ENCODE data around the gene MTX1. TPM values are rescaled to one million over a fixed set of nuclear protein-coding genes. Genes with fewer than 3 reads are reported as not detected.
"Not testable (repeated sequence)": the region's sequence is repeated elsewhere in the genome, so short reads cannot be mapped to it uniquely, and the experiment has no call there.

The MTX1 gene
- total RNA-seq, 4 donors from 2014 or later, result 20.5 to 54.8 (median 40.8) TPM

DNA sequence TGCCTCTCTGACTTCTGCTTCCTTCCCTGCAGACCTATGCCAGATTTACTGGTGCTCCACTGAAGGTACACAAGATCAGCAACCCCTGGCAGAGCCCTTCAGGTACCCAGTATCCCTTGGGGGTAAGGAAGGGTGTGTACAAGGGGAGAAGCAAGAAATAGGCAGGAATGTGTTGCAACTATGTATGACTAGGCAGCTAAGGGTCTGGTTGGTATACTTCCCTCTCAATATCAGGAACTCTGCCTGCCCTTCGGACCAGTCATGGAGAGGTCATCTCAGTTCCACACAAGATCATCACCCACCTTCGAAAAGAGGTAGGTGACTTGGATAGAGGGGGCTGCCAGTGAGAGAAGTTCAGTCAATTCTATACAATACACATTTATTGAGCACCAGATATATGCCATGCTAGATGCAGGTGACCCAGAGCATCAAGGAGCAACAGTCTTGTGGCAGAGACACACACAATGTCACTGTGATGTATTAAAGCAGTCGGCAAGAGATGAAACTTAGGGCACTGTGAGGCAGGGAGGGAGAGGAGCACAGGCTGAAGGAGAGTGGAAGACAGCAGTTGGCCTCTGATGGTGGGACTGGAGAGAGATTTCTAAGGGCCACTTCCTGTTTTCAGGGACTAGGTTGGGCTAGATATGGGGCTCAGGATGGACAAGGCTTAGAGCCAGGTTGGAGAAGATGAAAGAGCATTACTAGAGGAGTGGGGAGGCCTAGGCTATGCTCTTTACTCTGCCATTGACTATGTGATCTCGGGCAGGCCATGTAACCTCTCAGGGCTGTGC is 2.0 kb downstream of the MTX1 start:
- no peak overlapping the region for H3K4me3 ChIP-seq (ENCODE audit: low read depth, poor library complexity, severe bottlenecking)

DNA sequence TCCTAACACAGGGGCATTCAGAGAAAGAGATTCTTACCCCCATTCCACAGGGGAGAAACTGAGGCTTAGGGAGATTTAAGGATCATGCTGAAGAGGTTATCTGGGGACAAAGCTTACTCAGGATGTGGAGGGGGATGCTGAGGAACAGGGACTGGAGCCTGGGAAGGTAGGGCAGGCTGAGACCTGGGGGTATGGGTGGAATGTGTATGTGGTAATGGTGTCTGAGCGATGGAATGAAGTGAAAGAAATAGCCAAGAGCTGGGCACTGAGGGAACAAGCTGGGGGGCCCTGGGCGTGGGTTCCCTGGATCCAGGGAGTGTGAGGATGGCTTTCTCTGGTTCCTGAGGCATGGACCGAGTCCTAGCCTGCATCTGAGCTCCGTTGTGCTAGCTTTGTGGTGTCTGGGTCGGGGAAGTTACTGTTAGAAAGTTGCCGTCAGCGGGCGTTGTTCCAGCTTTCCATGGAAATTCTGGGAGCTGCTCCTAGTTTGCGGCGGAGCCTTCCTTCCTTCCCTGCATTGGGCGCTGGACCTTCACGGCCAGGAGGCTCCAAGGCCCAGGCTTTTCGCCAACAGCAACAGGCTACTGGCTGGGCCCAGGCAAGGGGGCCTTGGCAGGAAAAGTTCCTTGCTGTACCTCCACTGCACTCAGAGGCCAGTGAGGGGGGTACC is 3.0 kb downstream of the MTX1 start:
- DNase-seq (ENCODE audit: low spot score in 2 of 2); intact Hi-C loops (cut with DNase I; ENCODE audit: low total_unique reads); H3K4me3 ChIP-seq (ENCODE audit: low read depth, poor library complexity, severe bottlenecking): not testable (repeated sequence)
- WGBS, 2 donors, result 62 to 65% methylated on average over 13 of the region's 13 CpGs

More for the DNA sequence above, 2.0 kb downstream of the MTX1 start:
- TF ChIP-seq, protein P1, sequence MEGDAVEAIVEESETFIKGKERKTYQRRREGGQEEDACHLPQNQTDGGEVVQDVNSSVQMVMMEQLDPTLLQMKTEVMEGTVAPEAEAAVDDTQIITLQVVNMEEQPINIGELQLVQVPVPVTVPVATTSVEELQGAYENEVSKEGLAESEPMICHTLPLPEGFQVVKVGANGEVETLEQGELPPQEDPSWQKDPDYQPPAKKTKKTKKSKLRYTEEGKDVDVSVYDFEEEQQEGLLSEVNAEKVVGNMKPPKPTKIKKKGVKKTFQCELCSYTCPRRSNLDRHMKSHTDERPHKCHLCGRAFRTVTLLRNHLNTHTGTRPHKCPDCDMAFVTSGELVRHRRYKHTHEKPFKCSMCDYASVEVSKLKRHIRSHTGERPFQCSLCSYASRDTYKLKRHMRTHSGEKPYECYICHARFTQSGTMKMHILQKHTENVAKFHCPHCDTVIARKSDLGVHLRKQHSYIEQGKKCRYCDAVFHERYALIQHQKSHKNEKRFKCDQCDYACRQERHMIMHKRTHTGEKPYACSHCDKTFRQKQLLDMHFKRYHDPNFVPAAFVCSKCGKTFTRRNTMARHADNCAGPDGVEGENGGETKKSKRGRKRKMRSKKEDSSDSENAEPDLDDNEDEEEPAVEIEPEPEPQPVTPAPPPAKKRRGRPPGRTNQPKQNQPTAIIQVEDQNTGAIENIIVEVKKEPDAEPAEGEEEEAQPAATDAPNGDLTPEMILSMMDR (IDR thresholded peaks at IDR 0.05), result no peak
- WGBS, 2 donors, result 78 to 95% methylated on average over 4 of the region's 4 CpGs
- intact Hi-C loops (cut with DNase I; ENCODE audit: low total_unique reads), result no loop called here
- DNase-seq (ENCODE audit: low spot score in 2 of 2), result no peak

DNA sequence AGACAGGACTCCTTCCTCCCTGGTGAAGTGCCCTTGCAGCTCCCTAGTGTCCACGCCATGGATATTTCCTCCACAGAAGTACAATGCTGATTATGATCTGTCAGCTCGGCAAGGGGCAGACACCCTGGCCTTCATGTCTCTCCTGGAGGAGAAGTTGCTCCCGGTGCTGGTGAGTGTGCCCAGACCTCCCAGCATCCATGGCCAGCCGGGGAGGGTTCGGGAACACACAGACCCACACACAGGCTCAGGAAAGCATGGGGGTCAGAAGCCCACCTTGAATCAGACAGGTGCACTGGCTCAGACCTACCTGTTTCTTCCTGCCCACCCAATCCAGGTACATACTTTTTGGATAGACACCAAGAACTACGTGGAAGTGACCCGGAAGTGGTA is 3.6 kb downstream of the MTX1 start:
- 76 to 83% methylated on average over 3 to 5 of the region's 7 CpGs for WGBS, 2 donors
- intact Hi-C loops (cut with DNase I; ENCODE audit: low total_unique reads), result not testable (repeated sequence)

DNA sequence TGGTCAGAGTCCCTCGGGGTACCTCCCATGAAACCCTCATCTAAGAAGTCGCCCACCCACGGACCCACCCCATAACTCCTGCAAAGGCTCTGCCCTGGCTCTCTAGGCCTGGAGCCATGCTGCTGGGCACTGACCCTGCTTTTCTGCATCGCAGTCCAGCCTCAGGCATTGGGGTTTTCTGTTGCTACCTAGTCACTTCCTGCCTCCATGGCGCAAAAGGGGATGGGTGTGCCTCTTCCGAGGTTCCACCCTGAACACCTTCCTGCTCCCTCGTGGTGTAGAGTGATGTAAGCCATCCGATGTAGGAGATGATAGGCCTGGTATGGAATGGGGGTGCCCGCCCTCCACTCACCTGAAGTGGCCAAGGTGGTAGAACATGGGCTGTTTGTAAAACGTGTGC is 6.2 kb downstream of the MTX1 start:
- DNase-seq (ENCODE audit: low spot score in 2 of 2); H3K4me3 ChIP-seq (ENCODE audit: low read depth, poor library complexity, severe bottlenecking); intact Hi-C loops (cut with DNase I; ENCODE audit: low total_unique reads): not testable (repeated sequence)
- 53 to 76% methylated on average over 7 to 10 of the region's 10 CpGs for WGBS, 2 donors

More for the DNA sequence above, 3.6 kb downstream of the MTX1 start:
- H3K4me3 ChIP-seq (ENCODE audit: low read depth, poor library complexity, severe bottlenecking); DNase-seq (ENCODE audit: low spot score in 2 of 2): not testable (repeated sequence)

DNA sequence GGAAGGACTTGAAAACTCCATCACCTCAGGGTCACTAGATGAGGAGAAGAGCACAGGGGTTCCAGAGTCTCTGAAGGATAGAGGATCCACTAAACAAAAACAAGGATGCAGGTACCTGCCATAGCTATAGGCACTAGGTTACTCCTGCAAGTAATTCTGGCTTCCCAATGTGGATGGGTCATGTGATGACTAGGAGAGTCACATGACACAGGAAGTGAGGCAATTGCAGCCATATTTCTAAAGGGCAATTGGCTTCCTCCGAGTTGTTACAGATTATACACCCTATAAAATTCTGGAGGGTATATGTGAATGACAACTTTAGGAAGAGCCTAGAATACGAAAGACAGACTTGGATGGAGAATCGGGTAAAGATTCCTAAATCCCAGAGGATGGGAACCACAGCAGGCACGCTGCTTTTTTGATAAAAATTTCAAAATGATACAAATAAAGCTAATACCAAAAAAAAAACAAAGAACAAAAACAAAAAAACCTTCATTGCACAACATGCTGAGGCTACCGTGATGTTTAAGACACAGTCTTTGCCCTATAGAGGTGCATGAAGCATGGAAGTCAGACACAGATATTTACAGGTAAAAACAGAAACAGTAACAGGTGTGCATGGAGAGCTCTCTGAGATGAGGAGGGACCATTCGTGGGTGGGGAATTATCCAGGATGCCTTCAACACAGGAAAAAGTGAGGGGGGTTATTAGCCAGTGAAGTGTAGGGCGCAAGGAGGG is 10.5 kb downstream of the MTX1 start:
- DNase-seq (ENCODE audit: low spot score in 2 of 2), result peak in 1 of 2 donors; percentile 67
- intact Hi-C loops (cut with DNase I; ENCODE audit: low total_unique reads), result no loop called here
- 32 to 42% methylated on average over 7 of the region's 7 CpGs for WGBS, 2 donors

GRCh38 chr1:155219592-155220031 is 11.1 kb downstream of the MTX1 start:
- no peak overlapping the region for H3K4me3 ChIP-seq (ENCODE audit: low read depth, poor library complexity, severe bottlenecking)
- intact Hi-C loops (cut with DNase I; ENCODE audit: low total_unique reads), result loop anchor here (5.0 kb wide), 1 partner anchor 652 kb away; the partner anchor contains the start of gene CHRNB2
- 6 to 23% methylated on average over 1 of the region's 1 CpG for WGBS, 2 donors
- TF ChIP-seq, protein P1 (IDR thresholded peaks at IDR 0.05), result no peak
- TF ChIP-seq POLR2A (IDR thresholded peaks at IDR 0.05), result no peak
- no peak for DNase-seq (ENCODE audit: low spot score in 2 of 2)

More for the DNA sequence above, 10.5 kb downstream of the MTX1 start:
- no peak overlapping the region for H3K4me3 ChIP-seq (ENCODE audit: low read depth, poor library complexity, severe bottlenecking)
- TF ChIP-seq, protein P1 (IDR thresholded peaks at IDR 0.05), result no peak
- TF ChIP-seq POLR2A (IDR thresholded peaks at IDR 0.05), result no peak

GRCh38 chr1:155220211-155220965 is 11.9 kb downstream of the MTX1 start:
- intact Hi-C loops (cut with DNase I; ENCODE audit: low total_unique reads), result loop anchor here (5.0 kb wide), 1 partner anchor 653 kb away; the partner anchor contains the start of gene CHRNB2
- not testable (repeated sequence) for H3K4me3 ChIP-seq (ENCODE audit: low read depth, poor library complexity, severe bottlenecking); DNase-seq (ENCODE audit: low spot score in 2 of 2)
- WGBS, 2 donors, result 90 to 93% methylated on average over 10 of the region's 10 CpGs

Measured in lower leg skin (tissue), 4 donors.